ENCODE data around the gene SYT17. TPM values are rescaled to one million over a fixed set of nuclear protein-coding genes. Genes with fewer than 3 reads are reported as not detected.
A peak's percentile ranks its signal among the peaks of the same experiment; 100 is the strongest.

Gene SYT17
- total RNA-seq, 1 donor from 2014 or later: 7.7 TPM

GRCh38 chr16:19242987-19243575, 75.0 kb downstream of the SYT17 start:
- ATAC-seq (no peak), DNase-seq (ENCODE audit: low spot score) (no peak)

- DNase-seq (ENCODE audit: low spot score): no peak
- no peak for ATAC-seq
Observed at GRCh38 chr16:19245326-19245925, 77.4 kb downstream of the SYT17 start.

- ATAC-seq (no peak), DNase-seq (ENCODE audit: low spot score) (no peak)
Observed at GRCh38 chr16:19252904-19253303, 84.9 kb downstream of the SYT17 start.

DNA sequence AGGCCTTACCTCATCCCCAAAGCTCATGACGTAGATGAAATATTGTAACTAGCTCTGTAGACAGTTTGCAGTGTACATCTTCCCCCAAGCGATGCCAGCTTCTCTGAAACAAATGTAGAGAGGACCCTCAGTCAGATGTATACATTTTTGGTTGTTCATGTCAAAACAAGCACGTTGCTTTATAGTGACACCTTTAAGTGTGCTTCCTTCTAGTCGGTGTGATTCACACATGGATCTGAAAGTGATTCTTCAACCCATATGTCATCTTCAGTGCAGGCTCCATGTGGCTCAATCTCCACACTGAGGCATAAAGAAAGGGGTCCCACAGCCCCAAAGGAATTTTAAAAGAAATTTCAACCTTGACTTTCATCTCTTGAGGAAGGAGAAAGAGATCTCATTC, 86.6 kb downstream of the SYT17 start:
- DNase-seq (ENCODE audit: low spot score) (no peak), ATAC-seq (no peak)

DNA sequence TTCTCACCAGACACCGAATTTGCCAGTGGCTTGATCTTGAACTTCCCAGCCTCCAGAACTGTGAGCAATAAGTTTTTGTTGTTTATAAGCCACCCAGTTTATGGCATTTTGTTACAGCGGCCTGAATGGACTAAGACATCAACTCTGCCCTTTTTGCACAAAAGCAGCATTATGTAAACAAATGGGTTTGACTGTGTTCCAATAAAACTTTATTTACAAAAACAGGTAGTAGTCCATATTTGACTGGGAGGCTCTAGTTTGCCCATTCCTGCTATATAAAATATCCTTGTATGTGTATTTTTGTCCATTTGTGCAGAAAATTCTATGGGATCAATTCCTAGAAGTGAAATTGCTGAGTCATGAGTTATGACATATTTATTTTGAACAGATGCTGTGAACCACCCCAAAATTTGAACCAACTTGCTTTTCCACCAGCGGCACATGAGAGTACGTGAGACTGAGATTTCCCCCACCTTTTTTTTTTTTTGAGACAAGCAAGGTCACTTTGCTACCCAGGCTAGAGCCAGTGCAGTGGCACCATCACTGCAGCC, 96.2 kb downstream of the SYT17 start:
- ATAC-seq: no peak
- no peak for DNase-seq (ENCODE audit: low spot score)

GRCh38 chr16:19265380-19265930, 97.4 kb downstream of the SYT17 start:
- ATAC-seq: no peak
- DNase-seq (ENCODE audit: low spot score): no peak

DNA sequence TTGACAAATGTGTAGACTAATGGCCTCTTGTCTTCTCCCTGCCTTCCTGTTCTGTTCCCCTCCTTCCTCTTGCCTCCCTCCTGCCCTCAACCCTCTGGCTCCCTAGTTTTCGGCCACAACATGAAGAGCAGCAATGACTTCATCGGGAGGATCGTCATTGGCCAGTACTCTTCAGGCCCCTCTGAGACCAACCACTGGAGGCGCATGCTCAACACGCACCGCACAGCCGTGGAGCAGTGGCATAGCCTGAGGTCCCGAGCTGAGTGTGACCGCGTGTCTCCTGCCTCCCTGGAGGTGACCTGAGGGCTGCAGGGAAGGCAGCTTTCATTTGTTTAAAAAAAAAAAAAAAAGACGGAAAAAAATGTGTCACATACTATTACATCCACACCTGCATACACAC, 98.7 kb downstream of the SYT17 start:
- ATAC-seq (no peak), DNase-seq (ENCODE audit: low spot score) (no peak)

DNA sequence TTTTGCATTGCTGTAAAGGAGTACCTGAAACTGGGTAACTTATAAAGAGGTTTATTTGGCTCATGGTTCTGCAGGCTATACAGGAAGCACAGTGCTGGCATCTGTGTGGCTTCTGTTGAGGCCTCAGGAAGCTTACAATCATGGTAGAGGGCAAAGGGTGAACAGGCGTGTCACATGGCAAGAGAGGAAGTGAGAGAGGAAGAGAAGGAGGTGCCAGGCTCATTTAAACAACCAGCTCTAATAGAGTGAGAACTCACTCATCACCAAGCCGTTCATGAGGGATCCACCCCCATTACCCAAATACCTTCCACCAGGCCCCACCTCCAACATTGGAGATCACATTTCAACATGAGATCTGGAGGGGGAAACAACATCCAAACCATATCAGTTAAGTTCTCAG, 101.1 kb downstream of the SYT17 start:
- ATAC-seq (no peak), DNase-seq (ENCODE audit: low spot score) (no peak)

DNA sequence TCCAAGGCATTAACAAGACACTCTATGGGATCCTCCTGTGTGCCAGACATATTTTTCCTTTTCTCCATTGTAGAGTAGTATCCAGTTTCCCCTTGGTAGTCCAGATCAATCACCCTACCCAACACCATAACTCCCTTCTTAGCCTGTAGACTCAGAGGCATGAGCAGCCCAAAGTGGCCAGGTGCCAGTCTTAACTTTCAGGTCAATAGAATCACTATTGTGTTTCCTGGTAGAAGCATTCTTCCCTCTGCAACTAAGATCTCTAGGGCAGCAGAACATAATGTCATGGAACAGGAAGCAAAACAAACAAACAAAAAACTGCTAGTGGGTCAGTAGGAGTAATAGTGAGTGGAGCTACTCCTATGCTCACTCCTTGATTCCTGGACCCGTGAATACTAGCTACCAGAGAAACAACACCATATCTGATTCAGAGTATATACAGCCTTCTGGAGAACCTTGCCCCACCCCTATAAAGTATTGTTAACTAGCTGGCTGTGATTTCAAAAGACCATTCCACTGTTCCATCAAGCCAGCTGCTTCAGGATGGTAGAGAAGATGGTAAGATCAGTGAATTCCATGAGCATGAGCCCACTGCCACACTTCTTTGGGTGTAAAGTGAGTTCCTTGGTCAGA, 106.2 kb downstream of the SYT17 start:
- ATAC-seq (no peak), DNase-seq (ENCODE audit: low spot score) (no peak)

- DNase-seq (ENCODE audit: low spot score) (no peak), ATAC-seq (no peak)
Observed at GRCh38 chr16:19278403-19278802, 110.4 kb downstream of the SYT17 start.

- ATAC-seq (no peak), DNase-seq (ENCODE audit: low spot score) (no peak)
Observed at GRCh38 chr16:19281246-19281645, 113.2 kb downstream of the SYT17 start.

GRCh38 chr16:19282101-19282500, 114.1 kb downstream of the SYT17 start:
- ATAC-seq: peak; percentile 66
- DNase-seq (ENCODE audit: low spot score): peak; percentile 71

DNA sequence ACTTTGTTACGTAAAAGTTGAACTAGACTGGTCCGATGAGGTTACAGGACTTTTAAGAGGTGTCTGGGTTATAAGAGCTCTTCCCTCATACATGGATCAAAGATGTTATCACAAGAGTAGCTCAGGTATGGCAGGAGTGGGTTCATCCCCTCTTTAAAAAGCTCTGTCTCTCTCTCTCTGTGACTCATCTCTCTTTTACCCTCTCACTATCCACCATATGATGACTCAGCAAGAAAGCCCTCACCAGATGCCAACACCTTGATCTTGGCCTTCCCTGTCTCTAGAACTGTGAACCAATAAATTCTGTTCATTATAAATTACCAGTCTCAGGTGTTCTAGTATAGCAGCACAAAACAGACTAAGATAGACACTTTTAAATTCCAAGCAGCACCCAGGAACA, 115.6 kb downstream of the SYT17 start:
- ATAC-seq (no peak), DNase-seq (ENCODE audit: low spot score) (no peak)

DNA sequence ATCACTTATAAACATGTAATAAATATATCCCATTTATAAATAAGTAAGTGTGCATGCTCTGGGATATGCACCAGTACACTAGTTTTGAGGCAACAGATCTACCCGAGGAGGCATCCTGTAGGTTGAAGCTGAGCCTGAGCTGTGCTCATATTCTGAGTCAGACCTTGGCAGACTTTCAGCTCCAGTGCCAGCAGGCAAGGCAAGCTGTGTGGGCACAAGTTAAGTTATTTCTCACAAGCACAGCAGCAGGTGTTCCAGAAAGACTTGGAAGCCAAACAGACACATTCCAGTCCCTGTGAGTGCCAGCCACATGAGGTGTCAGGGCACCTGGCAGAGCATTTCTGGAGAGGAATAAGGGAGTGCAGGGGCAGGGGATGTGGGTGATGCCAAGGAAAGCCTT, 116.2 kb downstream of the SYT17 start:
- DNase-seq (ENCODE audit: low spot score) (peak; percentile 76), ATAC-seq (peak; percentile 89)

DNA sequence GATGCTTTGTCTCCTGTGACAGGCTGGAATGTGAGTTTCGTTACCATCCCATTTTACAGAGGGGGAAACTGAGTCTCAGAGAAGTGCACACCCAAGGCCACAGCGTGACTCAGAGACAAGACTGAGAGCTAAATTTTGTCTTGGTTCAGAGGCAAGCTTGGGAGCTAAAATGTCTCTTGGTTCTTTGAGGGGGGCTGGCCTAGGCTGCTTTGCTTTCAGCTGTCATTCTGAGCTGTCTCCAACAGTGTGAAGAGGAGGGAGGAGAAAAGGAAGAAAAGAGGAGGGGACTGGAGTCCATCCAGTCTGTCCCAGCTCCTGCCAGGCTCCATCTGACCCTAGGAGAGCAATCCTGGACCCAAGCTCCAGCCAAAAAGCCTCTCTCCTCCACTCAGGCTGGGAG, 117.4 kb downstream of the SYT17 start, which contains the start of gene CLEC19A:
Gene CLEC19A, plus strand, starts transcription at position 301 of the 400 bp plus-strand sequence. CDS start 121 bp downstream, outside the sequence.
- ATAC-seq (no peak), DNase-seq (ENCODE audit: low spot score) (no peak)

GRCh38 chr16:19286827-19287226, 118.8 kb downstream of the SYT17 start:
- no peak for ATAC-seq

DNA sequence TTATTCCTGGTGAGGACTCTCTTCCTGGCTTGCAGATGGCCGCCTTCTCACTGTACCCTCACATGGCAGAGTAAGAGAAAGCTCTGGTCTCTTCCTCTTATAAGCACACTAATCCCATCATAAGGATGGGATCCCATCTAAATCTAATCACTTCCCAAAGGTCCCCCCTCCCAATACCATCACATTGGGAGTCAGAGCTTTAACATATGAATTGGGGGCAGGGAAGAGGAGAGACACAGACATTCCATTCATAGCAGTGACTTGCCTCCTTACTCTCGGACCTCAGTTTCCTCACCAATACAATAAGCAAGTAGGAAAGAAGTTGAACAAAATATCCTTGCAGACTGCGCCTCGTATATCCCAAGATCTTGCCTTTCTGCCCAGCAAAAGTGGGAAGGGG, 119.2 kb downstream of the SYT17 start:
- no peak for DNase-seq (ENCODE audit: low spot score)

More at GRCh38 chr16:19286827-19287226, 118.8 kb downstream of the SYT17 start:
- DNase-seq (ENCODE audit: low spot score): no peak

GRCh38 chr16:19288872-19289799, 121.1 kb downstream of the SYT17 start:
- DNase-seq (ENCODE audit: low spot score) (no peak), ATAC-seq (no peak)

More for the DNA sequence above, 119.2 kb downstream of the SYT17 start:
- ATAC-seq: no peak

GRCh38 chr16:19289811-19290485, 121.9 kb downstream of the SYT17 start:
- DNase-seq (ENCODE audit: low spot score): no peak
- no peak for ATAC-seq

DNA sequence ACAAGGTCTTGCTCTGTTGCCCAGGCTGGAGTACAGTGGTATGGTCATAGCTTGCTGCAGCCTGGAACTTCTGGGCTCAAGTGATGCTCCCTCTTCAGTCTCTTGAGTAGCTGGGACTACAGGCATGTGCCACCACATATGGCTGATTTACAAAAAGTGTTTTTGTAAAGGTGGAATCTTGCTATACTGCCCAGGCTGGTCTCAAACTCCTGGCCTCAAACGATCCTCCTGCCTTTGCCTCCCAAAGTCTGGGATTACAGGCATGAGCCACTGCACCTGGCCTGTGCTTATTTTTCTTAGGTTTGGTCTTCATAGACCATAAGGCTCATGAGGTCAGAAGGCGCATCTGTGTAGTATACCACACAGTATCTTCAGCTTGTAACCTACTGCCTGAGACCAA, 122.8 kb downstream of the SYT17 start:
- DNase-seq (ENCODE audit: low spot score): no peak
- ATAC-seq: no peak

Data from left lobe of liver (tissue), 2 donors.